ENCODE measurements around the gene APBB1IP. TPM values are rescaled to one million over a fixed set of nuclear protein-coding genes. Genes with fewer than 3 reads are reported as not detected.

The APBB1IP gene
- total and polyA plus RNA-seq, 2 of the 8 experiments (the other 6 are each of a cell fraction or from before 2014, with no cell fraction given) = 0.05 TPM; not detected in 1

GRCh38 chr10:26432938-26433337 is 5.2 kb upstream of the APBB1IP start:
- WGBS, 2 experiments (ENCODE audit: extremely low coverage in 1 of 2, insufficient coverage in 1 of 2, insufficient read length in 1 of 2, insufficient replicate concordance in 2 of 2, low coverage in 1 of 2, low lambda C conversion rate in 2 of 2, missing lambda C conversion rate in 1 of 2) = 100% methylated on average over 1 of the region's 1 CpG; no CpG with 5 or more reads in 1 of the 2 experiments

More at GRCh38 chr10:26432938-26433337, 5.2 kb upstream of the APBB1IP start:
- no peak overlapping the region for H2BK5ac ChIP-seq (ENCODE audit: low read depth, low read length)
- H3K27me3 ChIP-seq (replicated peaks in 1 of 4; ENCODE audit: control insufficient read depth in 3 of 4, extremely low read depth in 1 of 4, insufficient read depth in 3 of 4, low read length in 3 of 4) = peaks cover 1 to 8% (median 6%) of the 10 kb centered on the region in 4 experiments
- H3K18ac ChIP-seq (ENCODE audit: extremely low read depth, low read length) = no peak overlapping the region
- H2BK15ac ChIP-seq (ENCODE audit: low read length) = no peak overlapping the region
- H3K56ac ChIP-seq (replicated peaks; ENCODE audit: insufficient read length, low read depth, low read length) = no peak overlapping the region
- no peaks in the 10 kb centered on the region for H4K20me1 ChIP-seq (replicated peaks in 1 of 2; ENCODE audit: control insufficient read depth in 1 of 2, insufficient read depth in 2 of 2, low read length in 2 of 2)
- H4K91ac ChIP-seq (replicated peaks; ENCODE audit: insufficient read length, low read length) = no peak overlapping the region
- H3K14ac ChIP-seq (ENCODE audit: insufficient read length) = no peak overlapping the region
- no peak overlapping the region for H3K4ac ChIP-seq (replicated peaks; ENCODE audit: insufficient read length, low read depth, low read length)
- no peak overlapping the region for H3K4me3 ChIP-seq (ENCODE audit: extremely low read depth in 1 of 4, insufficient read depth in 2 of 4, low read depth in 3 of 4, low read length in 4 of 4)
- peaks cover 1% of the 10 kb centered on the region; the same call in 1 of the 2 replicates for H3K23me2 ChIP-seq (ENCODE audit: low read depth, low read length)
- no peak overlapping the region for H3K23ac ChIP-seq (ENCODE audit: insufficient read length)
- H3K27ac ChIP-seq (ENCODE audit: low read depth, low read length) = no peak overlapping the region
- H3K79me2 ChIP-seq (ENCODE audit: control insufficient read depth in 1 of 2, insufficient read depth in 2 of 2, low read length in 2 of 2) = no peaks in the 10 kb centered on the region
- FAIRE-seq = no peak
- TF ChIP-seq KDM5A (IDR thresholded peaks at IDR 0.05; ENCODE audit: low read length) = no peak
- TF ChIP-seq MAFK (IDR thresholded peaks at IDR 0.05; ENCODE audit: low read depth, low read length) = no peak
- TF ChIP-seq, protein P1, sequence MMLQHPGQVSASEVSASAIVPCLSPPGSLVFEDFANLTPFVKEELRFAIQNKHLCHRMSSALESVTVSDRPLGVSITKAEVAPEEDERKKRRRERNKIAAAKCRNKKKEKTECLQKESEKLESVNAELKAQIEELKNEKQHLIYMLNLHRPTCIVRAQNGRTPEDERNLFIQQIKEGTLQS (IDR thresholded peaks at IDR 0.05; ENCODE audit: insufficient read depth, low read depth, low read length) = no peak
- TF ChIP-seq PHF8 (conservative IDR thresholded peaks at IDR 0.05; ENCODE audit: low read depth, low read length) = no peak
- TF ChIP-seq SIN3A (conservative IDR thresholded peaks at IDR 0.05 in 1 of 2, IDR thresholded peaks at IDR 0.05 in 1 of 2; ENCODE audit: low read depth in 1 of 2, low read length in 2 of 2) = no peak
- TF ChIP-seq SP1 (IDR thresholded peaks at IDR 0.05; ENCODE audit: low read depth, low read length) = no peak
- no peak for TF ChIP-seq EGR1 (IDR thresholded peaks at IDR 0.05; ENCODE audit: borderline replicate concordance, low read depth, low read length)
- no peak overlapping the region for H2AK5ac ChIP-seq (ENCODE audit: low read depth, low read length)
- POLR2A ChIA-PET (ENCODE audit: partially characterized antibody) = no interaction called here
- H4K8ac ChIP-seq (ENCODE audit: extremely low read depth, insufficient read depth, low read length) = no peak overlapping the region
- no peak overlapping the region for H3K4me2 ChIP-seq (ENCODE audit: insufficient read depth in 1 of 2, low read depth in 2 of 2, low read length in 2 of 2)
- peaks cover 0 to 3% (median 0%) of the 10 kb centered on the region in 4 experiments; a peak in 1 of 7 replicates for H3K4me1 ChIP-seq (replicated peaks in 1 of 4; ENCODE audit: control insufficient read depth in 3 of 4, insufficient read depth in 4 of 4, low read length in 3 of 4)
- H2BK20ac ChIP-seq (ENCODE audit: low read length) = no peak overlapping the region
- no peak overlapping the region for H2BK12ac ChIP-seq (ENCODE audit: low read depth, low read length)
- H3K79me1 ChIP-seq (ENCODE audit: low read depth, low read length) = no peaks in the 10 kb centered on the region
- CTCF ChIA-PET (ENCODE audit: partially characterized antibody) = no interaction called here
- H4K5ac ChIP-seq (ENCODE audit: insufficient read length, low read depth, low read length) = no peak overlapping the region
- no peak for DNase-seq (ENCODE audit: low read depth in 1 of 2, low spot score in 2 of 2)
- no peaks in the 10 kb centered on the region for H3K36me3 ChIP-seq (ENCODE audit: control insufficient read depth in 2 of 4, insufficient read depth in 4 of 4, low read length in 3 of 4)
- H2BK120ac ChIP-seq (replicated peaks; ENCODE audit: low read depth, low read length) = no peak overlapping the region
- no peak overlapping the region for H2AFZ ChIP-seq (ENCODE audit: low read length)
- no peaks in the 10 kb centered on the region for H3K9me3 ChIP-seq (ENCODE audit: insufficient read depth in 2 of 2, low read depth in 1 of 2, low read length in 1 of 2)
- no peak overlapping the region for H3K9ac ChIP-seq (replicated peaks in 1 of 4; ENCODE audit: extremely low read depth in 1 of 4, low read depth in 3 of 4, low read length in 3 of 4)

Measured in H1 (cell line).